Aorta (tissue), 5 donors: Measurements from ENCODE around the gene DDT. TPM values are rescaled to one million over a fixed set of nuclear protein-coding genes. Genes with fewer than 3 reads are reported as not detected.
"Not testable (repeated sequence)": the region's sequence is repeated elsewhere in the genome, so short reads cannot be mapped to it uniquely, and the experiment has no call there.

Experiments used
- ATAC-seq: fragments of 200-7000 bp; cut with Tn5 transposase; one replicate; pipeline ENCODE4 v1.9.1; 2022; ENCODE audit warnings: moderate library complexity; ENCODE audit not compliant: low FRiP score
- DNase-seq, 2 donors: peaks; one replicate each; pipeline ENCODE4 v3.0.0-alpha.2; 2020
- H3K27ac ChIP-seq, 2 donors: one replicate each; pipeline ENCODE4 v1.5.1; 2013; ENCODE audit warnings: low read length in 2 of 2, mild to moderate bottlenecking in 2 of 2, moderate library complexity in 2 of 2, control low read depth in 1 of 2, inconsistent platforms in 1 of 2, low read depth in 1 of 2
- H3K27me3 ChIP-seq, 2 donors: one replicate each; pipeline ENCODE4 v1.6.1; 2013; ENCODE audit warnings: control low read depth in 1 of 2, low read length in 1 of 2, mild to moderate bottlenecking in 1 of 2, moderate library complexity in 1 of 2; ENCODE audit not compliant: insufficient read depth in 2 of 2, control insufficient read depth in 1 of 2
- H3K36me3 ChIP-seq, 2 donors: one replicate each; pipeline ENCODE4 v1.6.1; 2013; ENCODE audit warnings: control low read depth in 1 of 2, low read length in 1 of 2, mild to moderate bottlenecking in 1 of 2; ENCODE audit not compliant: insufficient read depth in 2 of 2, control insufficient read depth in 1 of 2
- H3K4me1 ChIP-seq, 2 donors: one replicate each; pipeline ENCODE4 v1.6.1; 2013; ENCODE audit warnings: low read length in 2 of 2, control low read depth in 1 of 2, mild to moderate bottlenecking in 1 of 2, moderate library complexity in 1 of 2; ENCODE audit not compliant: insufficient read depth in 2 of 2, control insufficient read depth in 1 of 2
- H3K4me3 ChIP-seq, 2 donors: one replicate each; pipeline ENCODE4 v1.5.1; 2013; ENCODE audit warnings: low read length in 2 of 2, control low read depth in 1 of 2, mild to moderate bottlenecking in 1 of 2
- H3K9me3 ChIP-seq: one replicate; pipeline ENCODE4 v1.6.1; 2013; ENCODE audit warnings: mild to moderate bottlenecking, low read length; ENCODE audit not compliant: control insufficient read depth
- WGBS, 2 donors: extraction: QIAGEN DNeasy Blood & Tissue Kit; methylation state at CpG; one replicate each; pipeline ENCODE4 v1.1.7; 2013; 5-methylcytosine and 5-hydroxymethylcytosine counted together
- intact Hi-C, 2 donors: fragments of 100-400 bp; cut with DNase I; formaldehyde crosslinking; loops; one replicate each; pipeline versions ENCODE4 v1.14.2 to v1.15.0; 2022
- polyA plus RNA-seq, 2 donors: library from polyadenylated mRNA; stranded (reverse); fragments of 200-250 nt; gene quantifications; one replicate each; pipeline ENCODE4 v1.2.3, GENCODE V29; 2013
- total RNA-seq, 2 donors: library from RNA; stranded (reverse); fragmentation: NEBNext Ultra II Directional; extraction: Animal tissue kit (Norgen Biotek cat#: 25700); gene quantifications; one replicate each; pipeline ENCODE4 v1.2.1, GENCODE V29; 2021
- donor health status: healthy with polysubstance abuse.
- donor health status: Bipolar disorder and iron deficiency.
- donor health status: DM: no; HTN: no; CAD: no.
- donor health status: DM: no; HTN: no; CAD: no.
- donor health status: DM: yes; HTN: yes; CAD: no.

Gene DDT
- total and polyA plus RNA-seq, 4 donors = 49.3 to 145 (median 79.7) TPM

GRCh38 chr22:23961084-23961771 lies 13.0 kb downstream of the DDT start, which contains the start of gene GSTT2B:
Gene GSTT2B, minus strand, starts transcription at chr22:23961195. Its CDS starts 64 bp downstream, at chr22:23961131.
- intact Hi-C loops, H3K27ac ChIP-seq, H3K4me3 ChIP-seq: not testable (repeated sequence)

GRCh38 chr22:23956301-23956900 lies 17.8 kb downstream of the DDT start:
- ATAC-seq (peak; percentile 76), DNase-seq (peak; percentile 75 to 82)
- not testable (repeated sequence) for H3K27me3 ChIP-seq, H3K36me3 ChIP-seq, H3K27ac ChIP-seq, H3K4me3 ChIP-seq, H3K9me3 ChIP-seq, H3K4me1 ChIP-seq
- 17 to 18% methylated on average over 12 of the region's 12 CpGs for WGBS, 2 donors
- intact Hi-C loops = loop anchor here in 1 of 2 donors (10.0 kb wide), 2 partner anchors 92 to 192 kb away; partner anchors contain the start of genes C22orf15 and CHCHD10

More at GRCh38 chr22:23961084-23961771, 13.0 kb downstream of the DDT start, which contains the start of gene GSTT2B:
- not testable (repeated sequence) for DNase-seq, H3K9me3 ChIP-seq, H3K4me1 ChIP-seq, H3K36me3 ChIP-seq, H3K27me3 ChIP-seq
- no CpG with 5 or more reads among the region's 43 CpGs for WGBS, 2 donors
- peak; percentile 87 for ATAC-seq

GRCh38 chr22:23955886-23956285 lies 18.4 kb downstream of the DDT start:
- intact Hi-C loops = loop anchor here in 1 of 2 donors (10.0 kb wide), 2 partner anchors 91 to 191 kb away; partner anchors contain the start of genes C22orf15 and CHCHD10
- H3K9me3 ChIP-seq, H3K4me3 ChIP-seq, DNase-seq, H3K36me3 ChIP-seq, H3K27me3 ChIP-seq, ATAC-seq, H3K4me1 ChIP-seq, H3K27ac ChIP-seq: not testable (repeated sequence)
- 68 to 71% methylated on average over 5 to 7 of the region's 8 CpGs for WGBS, 2 donors

GRCh38 chr22:23954991-23955305 lies 19.3 kb downstream of the DDT start:
- H3K27me3 ChIP-seq, H3K4me1 ChIP-seq, DNase-seq, H3K9me3 ChIP-seq, ATAC-seq, H3K27ac ChIP-seq, H3K4me3 ChIP-seq, H3K36me3 ChIP-seq: not testable (repeated sequence)
- WGBS, 2 donors = 72 to 83% methylated on average over 5 to 6 of the region's 6 CpGs
- intact Hi-C loops = loop anchor here in 1 of 2 donors (10.0 kb wide), 2 partner anchors 90 to 190 kb away; partner anchors contain the start of genes C22orf15 and CHCHD10

- not testable (repeated sequence) for H3K4me1 ChIP-seq, H3K9me3 ChIP-seq, H3K36me3 ChIP-seq, DNase-seq, H3K27me3 ChIP-seq, H3K4me3 ChIP-seq, H3K27ac ChIP-seq, ATAC-seq
- 79% methylated on average over 8 of the region's 8 CpGs for WGBS, 2 donors
- intact Hi-C loops = loop anchor here in 1 of 2 donors (10.0 kb wide), 2 partner anchors 90 to 190 kb away; partner anchors contain the start of genes C22orf15 and CHCHD10
Observed at GRCh38 chr22:23954193-23954990, 19.8 kb downstream of the DDT start.

GRCh38 chr22:23953485-23953884 lies 20.8 kb downstream of the DDT start:
- not testable (repeated sequence) for DNase-seq, H3K4me3 ChIP-seq, H3K27ac ChIP-seq, H3K27me3 ChIP-seq, H3K9me3 ChIP-seq, ATAC-seq, H3K36me3 ChIP-seq, H3K4me1 ChIP-seq
- 77 to 88% methylated on average over 3 to 4 of the region's 4 CpGs for WGBS, 2 donors
- intact Hi-C loops = loop anchor here in 1 of 2 donors (10.0 kb wide), 2 partner anchors 89 to 189 kb away; partner anchors contain the start of genes C22orf15 and CHCHD10

- not testable (repeated sequence) for H3K9me3 ChIP-seq, H3K36me3 ChIP-seq, H3K27me3 ChIP-seq, H3K4me3 ChIP-seq, DNase-seq, H3K4me1 ChIP-seq, ATAC-seq, H3K27ac ChIP-seq
- intact Hi-C loops = loop anchor here in 1 of 2 donors (10.0 kb wide), 2 partner anchors 88 to 188 kb away; partner anchors contain the start of genes C22orf15 and CHCHD10
- 69 to 79% methylated on average over 11 of the region's 11 CpGs for WGBS, 2 donors
Observed at GRCh38 chr22:23952794-23953405, 21.3 kb downstream of the DDT start.

- H3K36me3 ChIP-seq, ATAC-seq, H3K27me3 ChIP-seq, DNase-seq, H3K27ac ChIP-seq, H3K4me1 ChIP-seq, H3K9me3 ChIP-seq, H3K4me3 ChIP-seq: not testable (repeated sequence)
- intact Hi-C loops = loop anchor here in 1 of 2 donors (10.0 kb wide), 2 partner anchors 87 to 187 kb away; partner anchors contain the start of genes C22orf15 and CHCHD10
- 73 to 80% methylated on average over 2 of the region's 2 CpGs for WGBS, 2 donors
Observed at GRCh38 chr22:23951383-23951782, 22.9 kb downstream of the DDT start.
